ENCODE results near the gene MKRN2.

DNA sequence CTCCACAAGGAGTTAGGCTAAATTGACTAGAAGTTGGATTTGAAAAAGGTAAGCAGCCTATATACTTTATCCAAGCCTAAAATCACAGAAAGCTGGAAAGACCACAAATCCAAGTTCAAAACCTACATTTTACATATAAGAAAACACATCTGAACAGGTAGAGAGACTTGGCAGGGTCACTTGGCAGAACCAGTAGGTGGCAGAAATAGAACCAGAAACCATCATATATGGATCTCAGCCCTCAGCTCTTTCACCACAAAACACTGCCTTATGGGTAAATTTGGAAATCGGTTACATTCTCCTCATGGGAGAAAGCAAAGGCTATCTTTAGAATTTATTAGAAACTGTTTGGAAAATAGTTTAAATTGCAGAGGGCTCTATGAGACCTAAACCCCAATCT is 44.2 kb downstream of the MKRN2 start:
- TF ChIP-seq, protein P1, sequence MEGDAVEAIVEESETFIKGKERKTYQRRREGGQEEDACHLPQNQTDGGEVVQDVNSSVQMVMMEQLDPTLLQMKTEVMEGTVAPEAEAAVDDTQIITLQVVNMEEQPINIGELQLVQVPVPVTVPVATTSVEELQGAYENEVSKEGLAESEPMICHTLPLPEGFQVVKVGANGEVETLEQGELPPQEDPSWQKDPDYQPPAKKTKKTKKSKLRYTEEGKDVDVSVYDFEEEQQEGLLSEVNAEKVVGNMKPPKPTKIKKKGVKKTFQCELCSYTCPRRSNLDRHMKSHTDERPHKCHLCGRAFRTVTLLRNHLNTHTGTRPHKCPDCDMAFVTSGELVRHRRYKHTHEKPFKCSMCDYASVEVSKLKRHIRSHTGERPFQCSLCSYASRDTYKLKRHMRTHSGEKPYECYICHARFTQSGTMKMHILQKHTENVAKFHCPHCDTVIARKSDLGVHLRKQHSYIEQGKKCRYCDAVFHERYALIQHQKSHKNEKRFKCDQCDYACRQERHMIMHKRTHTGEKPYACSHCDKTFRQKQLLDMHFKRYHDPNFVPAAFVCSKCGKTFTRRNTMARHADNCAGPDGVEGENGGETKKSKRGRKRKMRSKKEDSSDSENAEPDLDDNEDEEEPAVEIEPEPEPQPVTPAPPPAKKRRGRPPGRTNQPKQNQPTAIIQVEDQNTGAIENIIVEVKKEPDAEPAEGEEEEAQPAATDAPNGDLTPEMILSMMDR (conservative IDR thresholded peaks at IDR 0.05), result no peak; the same call in 1 of the 2 replicates
- no peak for TF ChIP-seq ZFX (IDR thresholded peaks at IDR 0.05)
